IMR-90 (cell line): Measurements from ENCODE around the gene ACTRT2. TPM values are rescaled to one million over a fixed set of nuclear protein-coding genes. Genes with fewer than 3 reads are reported as not detected.

Experiments
- ATAC-seq: fragments of 200-7000 bp; cut with Tn5 transposase; 2 replicates; pipeline ENCODE4 v1.9.1; 2020; ENCODE audit warnings: low read depth, mild to moderate bottlenecking, moderate library complexity
- BruUV-seq: library from RNA; stranded (reverse); fragments of 400-500 nt; replicated peaks from 2 replicates; lab custom pipeline; 2021; lab: Mats Ljungman, UMichigan
- CTCF ChIA-PET: fragments of 300-600 bp; formaldehyde crosslinking; extraction: SDS; loops from one replicate; lab custom pipeline; 2021; ENCODE audit warnings: antibody characterized with exemption; lab: Yijun Ruan, JAX
- POLR2A ChIA-PET: fragments of 300-600 bp; sonication (Branson Sonifier 250); formaldehyde crosslinking; loops from one replicate; lab custom pipeline; 2022; ENCODE audit warnings: antibody characterized with exemption; ENCODE audit not compliant: unreplicated experiment; lab: Charles Lee
- DNase-seq: peaks from one replicate; pipeline ENCODE4 v3.0.0; 2013
- H2AFZ ChIP-seq: replicated peaks from 2 replicates; pipeline ENCODE3; 2013; ENCODE audit warnings: low read length, mild to moderate bottlenecking; ENCODE audit not compliant: poor library complexity
- H2AK5ac ChIP-seq: 2 replicates; pipeline ENCODE4 v1.6.1; 2013; ENCODE audit warnings: low read depth, low read length, inconsistent platforms
- H2AK9ac ChIP-seq: replicated peaks from 2 replicates; pipeline ENCODE3; 2013; ENCODE audit warnings: mild to moderate bottlenecking, low read depth, low read length, moderate library complexity; ENCODE audit not compliant: poor library complexity
- H2BK120ac ChIP-seq: 2 replicates; pipeline ENCODE4 v1.6.1; 2013; ENCODE audit warnings: low read depth, low read length, inconsistent platforms
- H2BK15ac ChIP-seq: 3 replicates; pipeline ENCODE4 v1.6.1; 2013; ENCODE audit warnings: low read depth, low read length, inconsistent platforms
- H2BK20ac ChIP-seq: 2 replicates; pipeline ENCODE4 v1.6.1; 2013; ENCODE audit warnings: low read depth, mild to moderate bottlenecking, inconsistent platforms, low read length, moderate library complexity
- H2BK5ac ChIP-seq: 2 replicates; pipeline ENCODE4 v1.6.1; 2013; ENCODE audit warnings: mild to moderate bottlenecking, low read depth, low read length, inconsistent platforms; ENCODE audit not compliant: poor library complexity, severe bottlenecking
- H3K14ac ChIP-seq: replicated peaks from 2 replicates; pipeline ENCODE4 v1.6.1; 2013; ENCODE audit warnings: low read depth, low read length, inconsistent platforms
- H3K18ac ChIP-seq: 2 replicates; pipeline ENCODE4 v1.6.1; 2013; ENCODE audit warnings: low read depth, low read length, control low read depth
- H3K23ac ChIP-seq: 2 replicates; pipeline ENCODE4 v1.6.1; 2013; ENCODE audit warnings: low read depth, low read length, inconsistent platforms
- H3K27ac ChIP-seq: 2 replicates; pipeline ENCODE4 v1.5.1; 2013; ENCODE audit warnings: mild to moderate bottlenecking, control low read depth, low read length; ENCODE audit not compliant: insufficient read depth
- H3K27me3 ChIP-seq: 2 replicates; pipeline ENCODE4 v1.6.1; 2013; ENCODE audit warnings: low read length; ENCODE audit not compliant: control insufficient read depth, insufficient read depth
- H3K36me3 ChIP-seq: 2 replicates; pipeline ENCODE4 v1.6.1; 2013; ENCODE audit warnings: low read length, mixed read lengths; ENCODE audit not compliant: control insufficient read depth, insufficient read depth
- H3K4ac ChIP-seq: 2 replicates; pipeline ENCODE4 v1.6.1; 2013; ENCODE audit warnings: low read depth, low read length, inconsistent platforms
- H3K4me1 ChIP-seq: 2 replicates; pipeline ENCODE4 v1.6.1; 2013; ENCODE audit warnings: low read length, mixed read lengths; ENCODE audit not compliant: control insufficient read depth, insufficient read depth
- H3K4me2 ChIP-seq: 2 replicates; pipeline ENCODE4 v1.6.1; 2013; ENCODE audit warnings: low read depth, mild to moderate bottlenecking, control low read depth, low read length, moderate library complexity
- H3K4me3 ChIP-seq: 2 replicates; pipeline ENCODE4 v1.5.1; 2013; ENCODE audit warnings: low read depth, mild to moderate bottlenecking, control low read depth, low read length, moderate library complexity; ENCODE audit not compliant: insufficient read depth
- H3K56ac ChIP-seq: 2 replicates; pipeline ENCODE4 v1.6.1; 2013; ENCODE audit warnings: low read length, inconsistent platforms; ENCODE audit not compliant: insufficient read depth; ENCODE audit errors: extremely low read depth
- H3K79me1 ChIP-seq, 2 experiments: 2 replicates each; pipeline ENCODE4 v1.6.1; 2013; ENCODE audit warnings: low read length in 2 of 2, inconsistent platforms in 1 of 2, low read depth in 1 of 2
- H3K9ac ChIP-seq: 2 replicates; pipeline ENCODE4 v1.6.1; 2013; ENCODE audit warnings: low read depth, low read length, control low read depth
- H3K9me1 ChIP-seq: 2 replicates; pipeline ENCODE4 v1.6.1; 2013; ENCODE audit warnings: low read length, inconsistent platforms; ENCODE audit not compliant: insufficient read depth
- H3K9me3 ChIP-seq: 2 replicates; pipeline ENCODE4 v1.6.1; 2013; ENCODE audit warnings: low read length; ENCODE audit not compliant: control insufficient read depth, insufficient read depth
- H4K20me1 ChIP-seq: 2 replicates; pipeline ENCODE4 v1.6.1; 2013; ENCODE audit warnings: low read length, inconsistent platforms; ENCODE audit not compliant: insufficient read depth
- H4K5ac ChIP-seq: 2 replicates; pipeline ENCODE4 v1.6.1; 2013; ENCODE audit warnings: mild to moderate bottlenecking, low read depth, low read length, control low read depth
- H4K8ac ChIP-seq, 2 experiments: 2 replicates each; pipeline ENCODE4 v1.6.1; 2013; ENCODE audit warnings: low read depth in 2 of 2, low read length in 2 of 2, control low read depth in 1 of 2, inconsistent platforms in 1 of 2
- H4K91ac ChIP-seq: 2 replicates; pipeline ENCODE4 v1.6.1; 2013; ENCODE audit warnings: low read depth, low read length, inconsistent platforms; ENCODE audit not compliant: insufficient read depth
- BHLHE40 ChIP-seq: fragments of 150-350 bp; IDR thresholded peaks from 2 replicates; pipeline ENCODE4 v1.6.1; 2016; ENCODE audit warnings: mild to moderate bottlenecking, low read depth, low read length
- CHD1 ChIP-seq: IDR thresholded peaks from 2 replicates; pipeline ENCODE4 v1.6.1; 2012; ENCODE audit warnings: low read depth, low read length, improper control_type of control experiment
- ELK1 ChIP-seq: fragments of 150-350 bp; IDR thresholded peaks from 2 replicates; pipeline ENCODE4 v1.6.1; 2016; ENCODE audit warnings: low read depth, mild to moderate bottlenecking, low read length, moderate library complexity, borderline replicate concordance
- FOS ChIP-seq: fragments of 150-350 bp; IDR thresholded peaks from 2 replicates; pipeline ENCODE4 v1.6.1; 2016; ENCODE audit warnings: low read depth, low read length
- NFE2L2 ChIP-seq: fragments of 150-350 bp; IDR thresholded peaks from 2 replicates; pipeline ENCODE4 v1.6.1; 2016; ENCODE audit warnings: low read depth, mild to moderate bottlenecking, low read length
- RAD21 ChIP-seq: IDR thresholded peaks from 2 replicates; pipeline ENCODE4 v1.6.1; 2012; ENCODE audit warnings: low read length, improper control_type of control experiment
- RCOR1 ChIP-seq: IDR thresholded peaks from 2 replicates; pipeline ENCODE4 v1.6.1; 2012; ENCODE audit warnings: mild to moderate bottlenecking, low read length, improper control_type of control experiment; ENCODE audit not compliant: insufficient replicate concordance
- SMC3 ChIP-seq: fragments of 150-350 bp; IDR thresholded peaks from 2 replicates; pipeline ENCODE4 v1.6.1; 2016; ENCODE audit warnings: low read depth, mild to moderate bottlenecking, antibody characterized with exemption, low read length, moderate library complexity
- WGBS, 2 experiments: methylation state at CpG; one replicate each; pipeline versions ENCODE4 v1.1.5 to v1.1.7; 2013; ENCODE audit warnings: missing lambda C conversion rate in 2 of 2; ENCODE audit not compliant: insufficient read length in 1 of 2; ENCODE audit errors: extremely low coverage in 2 of 2; 5-methylcytosine and 5-hydroxymethylcytosine counted together
- dilution Hi-C: fragments of 300-500 bp; cut with HindIII; formaldehyde crosslinking; loops from one replicate; pipeline ENCODE4 v1.14.3; 2018; ENCODE audit warnings: low sequenced_read_pairs; ENCODE audit not compliant: unreplicated experiment
- in situ Hi-C: fragments of 300-500 bp; cut with MboI; formaldehyde crosslinking; loops from 3 replicates; pipeline ENCODE4 v1.14.3; 2019; ENCODE audit warnings: low sequenced_read_pairs, inconsistent platforms, mixed read lengths
- intact Hi-C: fragments of 100-400 bp; cut with micrococcal nuclease; formaldehyde crosslinking; loops from 2 replicates; pipeline ENCODE4 v1.10.0; 2022
- polyA plus RNA-seq, 3 experiments: library from polyadenylated mRNA; depleted of rRNA; stranded (reverse); fragments of >200 nt; gene quantifications; 2 replicates each; pipeline ENCODE4 v1.2.3, GENCODE V29; 2012; ENCODE audit warnings: low replicate concordance in 1 of 3
- total RNA-seq: library from RNA; depleted of rRNA; stranded (reverse); fragments of >200 nt; gene quantifications from 2 replicates; pipeline ENCODE4 v1.2.3, GENCODE V29; 2012

Gene ACTRT2
- total and polyA plus RNA-seq, 2 of the 4 experiments (the other 2 are of a cell fraction): not detected

GRCh38 chr1:3003941-3004270 is 17.4 kb upstream of the ACTRT2 start:
- intact Hi-C loops: no loop called here
- BruUV-seq: no TSS peak
- Histone ChIP-seq H3K27ac (no peak overlapping the region), H3K79me1 (no peaks in the 10 kb centered on the region), H4K5ac (no peak overlapping the region), H2AK5ac (no peak overlapping the region), H3K4me1 (no peaks in the 10 kb centered on the region), H3K9ac (no peak overlapping the region), H2AK9ac (no peak overlapping the region), H3K4me3 (no peak overlapping the region), H3K56ac (no peak overlapping the region), H4K20me1 (no peaks in the 10 kb centered on the region), H3K23ac (no peak overlapping the region), H2BK120ac (no peak overlapping the region), H2BK5ac (no peak overlapping the region), H4K8ac (no peak overlapping the region), H3K9me1 (no peaks in the 10 kb centered on the region), H3K4ac (no peak overlapping the region), H4K91ac (no peak overlapping the region), H2AFZ (no peak overlapping the region), H2BK20ac (no peak overlapping the region), H3K27me3 (no peaks in the 10 kb centered on the region), H3K4me2 (no peak overlapping the region), H3K18ac (no peak overlapping the region), H2BK15ac (no peak overlapping the region), H3K36me3 (no peaks in the 10 kb centered on the region), H3K9me3 (peaks cover 59% of the 10 kb centered on the region), H3K14ac (no peak overlapping the region)
- in situ Hi-C loops: no loop called here
- no peak for DNase-seq
- TF ChIP-seq FOS (no peak), SMC3 (no peak), NFE2L2 (no peak), RAD21 (no peak), CHD1 (no peak), BHLHE40 (no peak), ELK1 (no peak), RCOR1 (no peak)
- 40% methylated on average over 3 of the region's 10 CpGs; no CpG with 5 or more reads in 1 of the 2 experiments for WGBS, 2 experiments
- dilution Hi-C loops: no loop called here
- ATAC-seq: no peak
- CTCF ChIA-PET: no interaction called here
- POLR2A ChIA-PET: no interaction called here
